K562 (cell line): ENCODE results near the gene CNBD2. TPM values are rescaled to one million over a fixed set of nuclear protein-coding genes. Genes with fewer than 3 reads are reported as not detected.

ENCODE experiments used
- CREM ChIP-seq: IDR thresholded peaks from 2 replicates; pipeline ENCODE4 v1.6.1; 2014; ENCODE audit warnings: antibody characterized with exemption, low read depth
- CTBP1 ChIP-seq: fragments of 450-650 bp; IDR thresholded peaks from 2 replicates; pipeline ENCODE4 v1.6.1; 2016; ENCODE audit warnings: borderline replicate concordance
- DIDO1 ChIP-seq: fragments of 450-650 bp; IDR thresholded peaks from 2 replicates; pipeline ENCODE4 v1.6.1; 2016; ENCODE audit warnings: low read depth, missing biosample characterization, missing genetic modification characterization
- FOXM1 ChIP-seq, 2 experiments: fragments of 450-650 bp in 1 of 2; sonication (generic) in 1 of 2; formaldehyde crosslinking in 1 of 2; IDR thresholded peaks; 2 replicates each; pipeline versions ENCODE4 v1.6.1 to v1.9.0; 2017 to 2022; ENCODE audit warnings: low read depth in 2 of 2, mild to moderate bottlenecking in 2 of 2, missing genetic modification reagents in 1 of 2, moderate library complexity in 1 of 2
- KDM5B ChIP-seq: fragments of 200-600 bp; sonication (generic); IDR thresholded peaks from 2 replicates; pipeline ENCODE4 v1.6.1; 2012; ENCODE audit warnings: low read depth, mild to moderate bottlenecking, moderate library complexity, low read length, control low read depth, inconsistent platforms; ENCODE audit not compliant: insufficient replicate concordance
- LARP7 ChIP-seq: fragments of 450-650 bp; IDR thresholded peaks from 2 replicates; pipeline ENCODE4 v1.6.1; 2016
- MED1 ChIP-seq: sonication (generic); formaldehyde crosslinking; IDR thresholded peaks from 2 replicates; pipeline ENCODE4 v1.8.1; 2023; ENCODE audit warnings: missing genetic modification reagents, borderline replicate concordance
- POLR2AphosphoS2 ChIP-seq: IDR thresholded peaks from 2 replicates; pipeline ENCODE4 v1.6.1; 2012; ENCODE audit warnings: low read length, improper control_type of control experiment
- PTTG1 ChIP-seq: fragments of 450-650 bp; IDR thresholded peaks from 2 replicates; pipeline ENCODE4 v1.6.1; 2016; ENCODE audit warnings: low read depth, mild to moderate bottlenecking, missing genetic modification characterization, missing compliant biosample characterization
- SIN3A ChIP-seq, 2 experiments: fragments of 150-350 bp in 1 of 2; IDR thresholded peaks; 2 replicates each; pipeline ENCODE4 v1.6.1; 2011 to 2016; ENCODE audit warnings: borderline replicate concordance in 2 of 2, low read depth in 2 of 2, low read length in 2 of 2, mild to moderate bottlenecking in 2 of 2, moderate library complexity in 2 of 2; ENCODE audit not compliant: control insufficient read depth in 1 of 2
- SMARCA5 ChIP-seq: fragments of 450-650 bp; IDR thresholded peaks from 2 replicates; pipeline ENCODE4 v1.6.1; 2016
- SREBF2 ChIP-seq: sonication (generic); formaldehyde crosslinking; IDR thresholded peaks from 2 replicates; pipeline ENCODE4 v1.4.0; 2020; ENCODE audit warnings: mild to moderate bottlenecking, missing genetic modification reagents
- TAF1 ChIP-seq: IDR thresholded peaks from 2 replicates; pipeline ENCODE4 v1.6.1; 2011; ENCODE audit warnings: mild to moderate bottlenecking, low read length, moderate library complexity; ENCODE audit not compliant: insufficient read depth, control insufficient read depth, severe bottlenecking; ENCODE audit errors: extremely low read depth
- THAP7 ChIP-seq: fragments of 250-450 bp; sonication (Bioruptor Pico); IDR thresholded peaks from 2 replicates; pipeline ENCODE4 v1.5.0; 2021
- ZC3H11A ChIP-seq: IDR thresholded peaks from 2 replicates; pipeline ENCODE4 v1.6.1; 2012; ENCODE audit warnings: low read depth, low read length, improper control_type of control experiment
- ZNF395 ChIP-seq: fragments of 200-800 bp; sonication (Bioruptor generic); IDR thresholded peaks from 2 replicates; pipeline ENCODE4 v1.6.1; 2017; ENCODE audit warnings: missing genetic modification characterization, missing compliant biosample characterization
- ZNF764 ChIP-seq: fragments of 250-450 bp; sonication (Bioruptor Pico); IDR thresholded peaks from 2 replicates; pipeline ENCODE4 v1.4.0; 2020; ENCODE audit warnings: low read depth, mild to moderate bottlenecking, moderate library complexity
- polyA plus RNA-seq, 8 experiments: library from polyadenylated mRNA; depleted of rRNA in 4 of 8; stranded (reverse) in 5 of 8; unstranded in 3 of 8; fragments of >200 nt; fragmentation: Nextera tagmentation in 2 of 8; fragmentation: Illumina TruSeq in 1 of 8; extraction: Ambion mirVana in 2 of 8; extraction: Trizol in 1 of 8; gene quantifications; 2 replicates each; pipeline versions ENCODE4 v1.2.1 to v1.2.3, GENCODE V29; 2011 to 2014; ENCODE audit warnings: inconsistent platforms in 1 of 8, missing spikeins in 1 of 8
- total RNA-seq, 7 experiments: library from RNA; depleted of rRNA in 6 of 7; stranded (reverse); fragments of >200 nt in 6 of 7; fragmentation: Illumina TruSeq in 2 of 7; extraction: Trizol in 2 of 7; gene quantifications; 2 replicates each; pipeline versions ENCODE4 v1.2.1 to v1.2.3, GENCODE V29; 2011 to 2021; ENCODE audit warnings: low replicate concordance in 1 of 7
- TF ChIP-seq, protein P1 (sequence below): fragments of 450-650 bp; IDR thresholded peaks from 2 replicates; pipeline ENCODE4 v1.6.1; 2016; ENCODE audit warnings: mild to moderate bottlenecking
- TF ChIP-seq, protein P2 (sequence below): fragments of 450-650 bp; formaldehyde crosslinking; IDR thresholded peaks from 2 replicates; pipeline ENCODE4 v1.4.0; 2020; ENCODE audit warnings: mild to moderate bottlenecking, moderate library complexity
- TF ChIP-seq, protein P3 (sequence below): sonication (generic); formaldehyde crosslinking; IDR thresholded peaks from 2 replicates; pipeline ENCODE4 v1.9.0; 2022; ENCODE audit warnings: mild to moderate bottlenecking, missing genetic modification reagents

CNBD2 gene
- total and polyA plus RNA-seq, 9 of the 15 experiments (the other 6 are each of a cell fraction or from before 2014, with no cell fraction given), result 3.2 to 17.5 (median 5.3) TPM

DNA sequence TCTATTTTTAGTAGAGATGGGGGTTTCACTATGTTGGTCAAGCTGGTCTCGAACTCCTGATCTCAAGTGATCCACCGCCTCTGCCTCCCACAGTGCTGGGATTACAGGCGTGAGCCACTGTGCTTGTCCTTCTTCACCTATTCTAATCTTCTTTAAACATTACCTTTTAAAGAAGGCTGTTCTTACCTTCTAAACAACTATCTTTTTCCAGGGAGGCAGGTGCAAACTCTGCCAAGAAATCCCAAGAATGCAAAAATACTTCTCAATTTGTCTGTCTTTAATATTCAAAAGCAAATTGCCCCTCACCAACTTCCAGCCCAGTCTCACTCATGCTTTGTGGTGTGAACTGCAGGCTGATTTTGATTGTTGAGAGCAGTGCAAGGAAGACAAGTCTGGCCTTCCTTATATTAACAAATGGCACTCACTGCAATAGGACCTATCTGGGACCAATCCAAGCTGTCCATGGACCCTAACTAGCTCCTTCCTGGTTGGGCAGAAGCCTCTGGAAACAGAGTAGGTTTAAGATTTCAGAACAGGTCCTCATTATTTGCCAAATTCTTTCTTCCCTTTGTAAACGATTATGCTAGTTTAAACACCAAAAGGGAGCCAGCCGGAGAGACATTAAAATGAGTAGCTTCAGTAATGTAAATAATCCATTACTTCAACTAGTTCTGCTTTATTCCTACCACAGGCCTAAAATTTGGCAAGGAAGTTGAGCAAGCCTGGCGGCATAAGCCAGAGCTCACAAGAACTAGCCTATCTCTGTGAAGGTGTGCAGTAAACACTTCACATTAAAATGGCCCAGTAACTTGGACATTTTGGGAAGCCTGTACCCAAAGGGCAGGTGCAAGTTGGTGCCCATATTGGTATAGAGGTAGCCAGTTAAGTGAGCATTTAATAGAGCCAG is 15.7 kb upstream of the CNBD2 start (continued):
- TF ChIP-seq, protein P1, sequence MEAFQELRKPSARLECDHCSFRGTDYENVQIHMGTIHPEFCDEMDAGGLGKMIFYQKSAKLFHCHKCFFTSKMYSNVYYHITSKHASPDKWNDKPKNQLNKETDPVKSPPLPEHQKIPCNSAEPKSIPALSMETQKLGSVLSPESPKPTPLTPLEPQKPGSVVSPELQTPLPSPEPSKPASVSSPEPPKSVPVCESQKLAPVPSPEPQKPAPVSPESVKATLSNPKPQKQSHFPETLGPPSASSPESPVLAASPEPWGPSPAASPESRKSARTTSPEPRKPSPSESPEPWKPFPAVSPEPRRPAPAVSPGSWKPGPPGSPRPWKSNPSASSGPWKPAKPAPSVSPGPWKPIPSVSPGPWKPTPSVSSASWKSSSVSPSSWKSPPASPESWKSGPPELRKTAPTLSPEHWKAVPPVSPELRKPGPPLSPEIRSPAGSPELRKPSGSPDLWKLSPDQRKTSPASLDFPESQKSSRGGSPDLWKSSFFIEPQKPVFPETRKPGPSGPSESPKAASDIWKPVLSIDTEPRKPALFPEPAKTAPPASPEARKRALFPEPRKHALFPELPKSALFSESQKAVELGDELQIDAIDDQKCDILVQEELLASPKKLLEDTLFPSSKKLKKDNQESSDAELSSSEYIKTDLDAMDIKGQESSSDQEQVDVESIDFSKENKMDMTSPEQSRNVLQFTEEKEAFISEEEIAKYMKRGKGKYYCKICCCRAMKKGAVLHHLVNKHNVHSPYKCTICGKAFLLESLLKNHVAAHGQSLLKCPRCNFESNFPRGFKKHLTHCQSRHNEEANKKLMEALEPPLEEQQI, result no peak
- TF ChIP-seq, protein P2, sequence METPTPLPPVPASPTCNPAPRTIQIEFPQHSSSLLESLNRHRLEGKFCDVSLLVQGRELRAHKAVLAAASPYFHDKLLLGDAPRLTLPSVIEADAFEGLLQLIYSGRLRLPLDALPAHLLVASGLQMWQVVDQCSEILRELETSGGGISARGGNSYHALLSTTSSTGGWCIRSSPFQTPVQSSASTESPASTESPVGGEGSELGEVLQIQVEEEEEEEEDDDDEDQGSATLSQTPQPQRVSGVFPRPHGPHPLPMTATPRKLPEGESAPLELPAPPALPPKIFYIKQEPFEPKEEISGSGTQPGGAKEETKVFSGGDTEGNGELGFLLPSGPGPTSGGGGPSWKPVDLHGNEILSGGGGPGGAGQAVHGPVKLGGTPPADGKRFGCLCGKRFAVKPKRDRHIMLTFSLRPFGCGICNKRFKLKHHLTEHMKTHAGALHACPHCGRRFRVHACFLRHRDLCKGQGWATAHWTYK (CRISPR knock-in tag), result 0 out of 2 replicates have a peak, but pooled peaks have one; percentile 23
- TF ChIP-seq, protein P3, sequence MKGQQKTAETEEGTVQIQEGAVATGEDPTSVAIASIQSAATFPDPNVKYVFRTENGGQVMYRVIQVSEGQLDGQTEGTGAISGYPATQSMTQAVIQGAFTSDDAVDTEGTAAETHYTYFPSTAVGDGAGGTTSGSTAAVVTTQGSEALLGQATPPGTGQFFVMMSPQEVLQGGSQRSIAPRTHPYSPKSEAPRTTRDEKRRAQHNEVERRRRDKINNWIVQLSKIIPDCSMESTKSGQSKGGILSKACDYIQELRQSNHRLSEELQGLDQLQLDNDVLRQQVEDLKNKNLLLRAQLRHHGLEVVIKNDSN (CRISPR knock-in tag), result no peak
- no peak for TF ChIP-seq ZC3H11A
- TF ChIP-seq LARP7, result no peak
- TF ChIP-seq CTBP1, result no peak
- no peak for TF ChIP-seq ZNF395 (CRISPR knock-in tag)
- TF ChIP-seq FOXM1 (IDR thresholded peaks at IDR 0.05; ENCODE audit: low read depth), result no peak
- TF ChIP-seq FOXM1 (CRISPR knock-in tag; IDR thresholded peaks at IDR 0.05; ENCODE audit: low read depth), result no peak
- peak; percentile 59; the same call in 1 of the 2 replicates for TF ChIP-seq POLR2AphosphoS2
- peak; percentile 6 for TF ChIP-seq TAF1
- no peak for TF ChIP-seq THAP7
- no peak for TF ChIP-seq MED1
- no peak for TF ChIP-seq SIN3A (IDR thresholded peaks at IDR 0.05; ENCODE audit: borderline replicate concordance in 2 of 2, control insufficient read depth in 1 of 2, low read depth in 2 of 2, low read length in 2 of 2)
- TF ChIP-seq SMARCA5, result no peak
- no peak for TF ChIP-seq DIDO1 (tag)
- TF ChIP-seq PTTG1 (tag), result no peak
- TF ChIP-seq KDM5B, result peak; percentile 29
- TF ChIP-seq CREM, result no peak
- no peak for TF ChIP-seq ZNF764 (CRISPR knock-in tag)
- TF ChIP-seq SREBF2 (CRISPR knock-in tag), result no peak
